SKM-1 (cell line): ENCODE results near the gene RASL11A.
"Not testable (repeated sequence)": the region's sequence is repeated elsewhere in the genome, so short reads cannot be mapped to it uniquely, and the experiment has no call there.

ENCODE experiments used
- DNase-seq: peaks from one replicate; lab custom pipeline; 2025; ENCODE audit not compliant: unreplicated experiment; lab: John Stamatoyannopoulos, UW

The RASL11A gene

DNA sequence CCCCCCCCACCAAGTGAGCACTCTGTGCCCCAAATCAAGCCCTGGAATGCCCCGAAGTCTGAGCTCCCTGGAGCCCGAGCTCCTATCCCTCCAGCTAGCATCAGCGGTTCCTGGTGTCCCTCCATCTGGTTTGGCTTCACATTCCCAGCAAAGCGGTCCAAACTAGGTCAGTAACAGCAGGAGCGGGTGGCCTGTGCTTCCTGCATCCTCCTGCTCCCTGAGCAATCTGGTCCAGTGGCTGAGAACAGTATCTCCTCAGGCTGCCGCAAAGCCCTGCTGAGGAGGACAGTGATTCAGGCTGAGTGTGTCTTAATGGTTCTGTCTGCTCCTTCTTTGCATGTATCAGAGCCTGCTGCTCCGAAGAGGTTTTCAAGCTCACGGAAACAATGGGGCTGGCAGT, 25.9 kb downstream of the RASL11A start:
- DNase-seq: no peak

DNA sequence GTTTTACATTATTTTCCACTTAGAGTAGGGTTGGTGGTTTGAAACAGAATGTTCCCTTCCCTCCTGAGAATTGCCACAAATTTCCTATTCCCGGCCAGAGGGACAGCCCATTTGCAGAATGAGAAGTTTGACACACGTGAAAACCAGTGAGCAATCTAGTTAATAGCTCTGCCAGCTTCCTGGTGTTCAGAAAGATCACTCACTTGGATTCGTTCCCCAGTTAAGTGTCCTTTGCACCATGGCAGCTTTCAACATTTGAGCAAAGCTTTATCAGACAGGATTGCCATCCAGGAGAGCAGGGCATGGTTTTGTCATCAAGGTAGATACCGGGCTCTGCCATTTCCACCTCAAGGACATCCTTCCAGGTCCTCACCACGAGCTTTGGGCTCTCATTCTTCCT, 28.2 kb downstream of the RASL11A start:
- DNase-seq: no peak

DNA sequence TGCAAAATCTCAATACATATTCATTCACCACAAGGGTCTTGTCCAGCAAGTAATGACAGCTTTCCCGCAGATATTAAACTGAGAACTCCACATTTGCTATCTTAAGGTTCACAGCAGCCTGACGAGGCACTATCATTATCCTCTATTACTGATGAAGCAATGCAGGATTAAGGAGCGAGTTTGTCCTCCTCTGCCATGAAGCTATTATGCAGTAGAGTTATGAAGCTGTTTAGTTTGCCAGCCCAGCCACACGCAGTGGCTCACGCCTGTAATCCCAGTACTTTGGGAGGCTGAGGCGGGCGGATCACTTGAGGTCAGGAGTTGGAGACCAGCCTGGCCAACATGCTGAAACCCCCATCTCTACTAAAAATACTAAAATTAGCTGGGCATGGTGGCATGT, 29.8 kb downstream of the RASL11A start:
- not testable (repeated sequence) for DNase-seq

DNA sequence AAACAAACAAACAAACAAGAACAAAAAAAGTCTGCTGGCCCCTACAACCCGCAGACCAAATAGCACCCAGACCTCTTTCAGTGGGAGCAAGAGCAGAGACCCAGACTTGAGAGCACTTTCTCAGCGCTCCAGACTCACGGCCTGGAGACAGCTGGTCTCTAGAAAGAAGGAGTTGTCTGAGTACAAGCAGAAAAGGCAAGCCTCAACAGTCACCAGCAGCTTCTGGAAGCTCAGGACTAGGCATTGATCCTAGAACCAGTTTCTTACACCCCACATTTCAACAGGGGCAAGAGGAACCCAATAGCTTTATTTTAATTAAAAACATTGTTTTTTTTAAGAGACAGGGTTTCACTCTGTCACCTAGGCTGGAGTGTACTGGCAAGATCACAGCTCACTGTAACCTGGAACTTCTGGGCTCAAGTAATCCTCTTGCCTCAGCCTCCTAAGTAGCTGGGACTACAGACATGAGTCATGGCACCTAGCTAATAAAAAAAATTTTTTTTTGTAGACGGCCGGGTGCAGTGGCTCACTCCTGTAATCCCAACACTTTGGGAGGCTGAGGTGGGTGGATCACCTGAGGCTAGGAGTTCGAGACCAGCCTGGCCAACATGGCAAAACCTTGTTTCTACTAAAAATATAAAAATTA, 30.4 kb downstream of the RASL11A start:
- DNase-seq: no peak

DNA sequence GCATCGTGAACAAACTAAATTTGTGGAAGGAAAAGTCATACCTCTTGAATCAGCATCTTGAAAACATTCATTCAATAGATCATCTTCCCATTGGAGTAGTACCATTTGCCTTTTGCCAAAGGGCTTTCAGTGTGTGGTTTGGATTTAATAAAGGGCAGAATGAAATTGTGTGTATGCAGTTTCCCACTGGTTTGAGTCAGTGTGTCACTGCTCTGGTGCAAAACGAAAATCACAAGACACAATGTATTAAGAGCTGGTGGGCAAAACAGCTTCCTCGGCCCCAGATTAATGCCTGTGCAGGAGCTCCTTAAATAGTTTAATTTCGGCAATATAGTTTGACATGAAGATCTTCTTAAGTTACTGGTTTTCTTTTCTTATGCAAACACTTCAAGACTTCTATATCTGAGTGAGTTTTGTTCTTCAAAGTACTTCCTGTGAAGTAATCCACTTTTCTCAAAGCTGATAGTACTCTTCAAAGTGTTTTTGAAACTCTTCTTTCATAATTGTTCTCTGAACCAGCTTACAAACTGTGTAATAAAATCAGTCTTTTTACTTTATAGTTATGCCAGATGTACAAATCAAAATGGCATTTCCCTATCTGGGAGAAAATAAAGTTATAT, 32.1 kb downstream of the RASL11A start:
- no peak for DNase-seq

DNA sequence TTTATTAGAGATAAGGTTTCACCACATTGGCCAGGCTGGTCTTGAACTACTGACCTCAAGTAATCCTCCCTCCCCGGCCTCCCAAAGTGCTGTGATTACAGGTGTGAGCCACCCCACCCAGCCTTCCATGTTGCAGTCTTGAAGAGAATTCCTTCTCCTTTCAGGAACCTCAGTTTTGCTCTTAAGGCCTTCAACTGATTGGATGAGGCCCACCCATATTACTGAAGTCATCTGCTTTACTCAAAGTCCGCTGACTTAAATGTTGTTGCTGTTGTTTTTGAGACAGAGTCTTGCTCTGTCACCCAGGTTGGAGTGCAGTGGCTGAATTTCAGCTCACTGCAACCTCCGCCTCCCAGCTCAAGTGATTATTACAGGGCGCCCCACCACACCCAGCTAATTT, 33.5 kb downstream of the RASL11A start:
- DNase-seq: no peak

DNA sequence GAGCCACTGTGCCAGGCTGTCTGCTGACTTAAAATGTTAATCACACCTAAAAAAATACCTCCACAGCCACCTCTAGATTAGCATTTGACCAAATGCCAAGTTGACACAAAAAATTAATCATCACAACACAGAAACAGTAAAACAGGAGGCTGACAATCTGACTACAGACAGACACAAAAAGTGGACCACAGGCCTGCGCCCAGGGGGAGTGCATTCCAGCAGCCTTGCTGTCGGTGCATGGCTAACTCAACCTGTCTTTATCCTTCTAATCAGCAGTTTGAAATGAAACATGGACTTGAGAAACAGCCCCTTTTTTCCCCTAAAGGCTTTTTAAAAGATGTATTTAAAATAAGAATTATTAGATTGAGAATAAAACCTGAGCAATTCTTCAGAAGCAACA, 34.0 kb downstream of the RASL11A start:
- DNase-seq: no peak

DNA sequence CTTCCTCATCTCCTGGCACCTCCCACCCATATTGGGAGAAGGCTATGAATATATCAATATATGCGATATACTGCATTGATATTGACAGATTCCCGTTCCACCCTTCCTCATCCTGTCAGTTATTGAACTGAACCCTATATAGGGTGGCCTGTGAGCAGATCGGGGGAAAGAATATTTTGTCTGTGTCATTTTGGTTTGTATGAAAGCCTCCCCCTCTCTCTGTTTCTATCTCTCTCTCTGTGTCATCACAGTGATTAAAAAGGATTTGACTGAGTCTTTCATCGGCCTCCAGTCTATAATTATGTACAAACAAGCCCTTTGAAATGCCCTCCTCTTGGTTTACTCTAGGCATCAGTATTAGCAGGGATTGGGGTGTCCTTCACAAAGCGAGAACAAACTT, 35.7 kb downstream of the RASL11A start:
- no peak for DNase-seq

DNA sequence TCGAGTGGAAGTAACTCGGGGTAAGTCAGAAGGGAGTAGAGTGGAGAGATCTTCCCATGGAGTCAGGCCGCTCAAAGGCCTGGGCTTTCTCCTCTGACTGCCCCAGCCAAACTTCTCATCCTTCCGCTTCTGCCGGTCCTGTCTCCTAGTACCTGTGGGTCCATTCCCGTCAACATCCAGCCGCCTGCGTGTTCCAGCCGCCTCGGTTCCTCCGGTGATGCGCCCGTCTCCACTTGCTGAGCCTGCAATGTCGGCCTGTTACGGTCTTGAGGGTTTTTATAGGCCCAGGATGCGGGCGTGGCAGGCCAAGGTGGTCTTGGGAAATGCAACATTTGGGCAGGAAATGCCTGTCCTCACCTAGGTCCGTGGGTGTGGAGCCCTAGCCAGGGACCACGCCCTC, 38.3 kb downstream of the RASL11A start:
- DNase-seq: no peak

DNA sequence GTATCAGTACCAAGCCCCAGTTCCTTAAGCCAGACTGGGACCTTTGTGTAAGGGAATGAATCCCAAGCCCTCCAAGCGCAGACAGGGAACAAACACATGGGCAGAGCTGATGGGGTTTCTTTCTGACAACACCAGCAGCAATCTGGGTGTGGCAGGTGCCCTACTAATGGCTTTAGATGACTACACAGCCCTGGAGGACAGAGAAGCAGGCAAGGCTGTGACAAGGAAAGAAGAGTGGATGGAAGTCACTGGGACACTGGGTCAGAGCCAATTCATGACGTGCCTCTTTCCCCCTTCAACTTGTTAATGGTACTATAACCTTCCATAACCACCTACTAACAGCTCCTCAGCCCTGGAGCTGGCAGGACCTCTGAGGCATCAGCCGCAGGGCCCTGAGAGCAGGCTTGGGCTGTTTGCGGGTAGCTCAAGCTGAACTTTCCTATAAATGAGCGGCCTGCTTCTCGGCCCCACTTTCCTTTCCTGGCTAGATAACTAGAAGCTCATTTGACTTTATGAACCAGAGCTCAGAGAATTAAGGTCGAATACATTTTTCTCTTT, 38.9 kb downstream of the RASL11A start:
- DNase-seq: no peak

DNA sequence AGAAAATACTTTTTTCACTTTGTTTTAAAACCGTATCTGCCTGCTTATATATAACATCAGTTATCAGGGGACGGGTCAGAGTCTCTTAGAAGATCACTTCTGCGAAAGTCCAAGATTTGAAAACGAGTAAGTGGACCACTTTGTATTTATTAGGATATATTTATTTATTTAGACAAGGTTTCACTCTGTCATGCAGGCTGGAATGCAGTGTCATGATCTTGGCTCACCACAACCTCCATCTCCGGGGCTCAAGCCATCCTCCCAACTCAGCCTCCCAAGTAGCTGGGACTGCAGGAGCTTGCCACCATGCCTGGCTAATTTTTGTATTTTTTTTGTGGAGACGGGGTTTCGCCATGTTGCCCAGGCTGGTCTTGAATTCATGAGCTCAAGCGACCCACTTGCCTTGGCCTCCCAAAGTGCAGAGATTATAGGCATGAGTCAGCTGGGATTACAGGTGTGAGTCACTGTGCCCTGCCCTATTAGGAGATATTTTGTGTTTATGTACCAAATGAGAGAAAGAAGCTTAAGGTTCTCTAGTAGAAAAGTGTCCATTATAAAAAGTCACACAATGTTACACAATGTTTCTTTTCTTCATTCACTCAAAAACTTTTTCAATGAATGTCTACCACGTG, 39.5 kb downstream of the RASL11A start:
- no peak for DNase-seq

DNA sequence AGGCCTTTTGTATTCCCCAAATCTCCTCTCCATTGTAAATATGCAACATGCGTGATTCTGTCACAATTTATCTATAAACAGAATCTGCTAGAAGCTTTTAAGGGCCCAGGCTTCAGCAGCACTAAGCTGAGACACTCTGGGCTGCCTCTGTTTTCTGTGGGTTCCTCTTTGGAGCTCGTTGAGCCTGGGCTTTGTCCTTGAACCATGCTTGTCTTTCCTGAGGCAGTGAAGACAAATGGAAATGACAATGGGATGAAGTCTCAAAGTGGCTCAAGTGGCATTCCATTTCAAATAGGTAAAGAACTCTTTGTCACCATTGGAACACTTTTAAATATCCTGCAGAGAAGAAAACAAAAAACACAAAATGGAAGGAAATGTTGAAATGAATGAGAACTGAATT, 40.3 kb downstream of the RASL11A start:
- DNase-seq: no peak

DNA sequence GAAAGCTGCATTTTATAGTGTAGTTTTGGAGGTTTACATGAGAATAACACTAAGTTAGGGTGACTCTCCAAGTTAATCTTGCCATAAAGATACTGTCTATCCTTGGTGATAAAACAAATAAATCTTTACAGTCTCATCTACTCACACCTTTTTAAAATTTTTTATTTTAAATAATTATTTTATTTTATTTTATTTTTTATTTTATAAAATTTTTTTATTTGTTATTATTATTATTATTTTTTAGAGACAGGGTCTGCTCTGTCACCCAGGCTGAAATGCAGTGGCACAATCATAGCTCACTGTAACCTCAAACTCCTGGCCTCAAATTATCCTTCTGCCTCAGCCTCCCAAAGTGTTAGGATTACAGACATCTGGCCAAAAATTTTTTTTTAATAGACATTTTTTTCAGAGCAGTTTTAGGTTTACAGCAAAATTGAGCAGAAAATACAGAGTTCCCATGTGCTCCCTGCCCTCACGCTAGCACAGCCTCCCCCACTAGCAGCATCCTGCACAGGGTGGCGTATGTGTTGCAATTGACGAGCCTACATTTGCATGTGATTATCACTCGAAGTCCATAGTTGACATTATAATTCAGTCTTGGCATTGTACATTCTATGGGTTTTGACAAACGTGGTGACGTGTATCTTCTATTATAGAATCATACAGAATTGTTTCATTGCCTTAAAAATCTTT, 41.0 kb downstream of the RASL11A start:
- DNase-seq: no peak

DNA sequence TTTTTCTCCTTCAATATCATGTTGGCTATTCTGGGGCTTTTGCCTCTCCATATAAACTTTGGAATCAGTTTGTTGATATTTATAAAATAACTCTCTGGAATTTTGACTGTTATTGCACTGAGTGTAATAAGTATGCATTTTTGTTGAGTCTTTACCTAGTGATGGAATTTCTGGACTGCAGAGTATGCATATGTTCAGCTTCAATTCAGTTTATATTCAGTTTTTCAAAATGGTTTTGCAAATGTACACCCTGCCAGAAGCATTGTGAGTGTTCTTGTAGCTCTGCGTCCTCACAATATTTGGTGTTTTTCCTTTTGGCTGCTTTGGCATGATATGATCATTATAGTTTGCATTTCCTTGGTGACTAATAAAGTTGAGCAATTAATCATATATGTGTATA, 43.1 kb downstream of the RASL11A start:
- no peak for DNase-seq

DNA sequence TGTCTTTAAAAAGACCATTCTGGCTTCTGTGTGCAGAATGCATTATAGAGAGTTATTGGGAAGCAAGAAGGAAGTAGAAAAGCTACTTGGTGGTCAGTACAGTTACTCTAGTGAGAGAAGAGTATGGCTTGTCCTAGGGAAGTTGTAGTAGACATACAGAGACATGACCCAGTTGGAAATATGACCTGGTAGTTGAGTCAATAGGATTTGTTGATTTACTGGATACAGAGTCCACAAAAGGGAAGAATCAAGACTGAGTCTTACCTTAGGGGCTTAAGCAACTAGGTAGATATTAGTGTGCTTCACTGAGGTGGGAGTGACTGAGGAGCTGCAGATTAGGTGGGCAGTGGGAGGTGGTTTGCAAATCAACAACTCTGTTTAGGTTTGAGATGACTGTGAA, 48.8 kb downstream of the RASL11A start:
- DNase-seq: no peak

DNA sequence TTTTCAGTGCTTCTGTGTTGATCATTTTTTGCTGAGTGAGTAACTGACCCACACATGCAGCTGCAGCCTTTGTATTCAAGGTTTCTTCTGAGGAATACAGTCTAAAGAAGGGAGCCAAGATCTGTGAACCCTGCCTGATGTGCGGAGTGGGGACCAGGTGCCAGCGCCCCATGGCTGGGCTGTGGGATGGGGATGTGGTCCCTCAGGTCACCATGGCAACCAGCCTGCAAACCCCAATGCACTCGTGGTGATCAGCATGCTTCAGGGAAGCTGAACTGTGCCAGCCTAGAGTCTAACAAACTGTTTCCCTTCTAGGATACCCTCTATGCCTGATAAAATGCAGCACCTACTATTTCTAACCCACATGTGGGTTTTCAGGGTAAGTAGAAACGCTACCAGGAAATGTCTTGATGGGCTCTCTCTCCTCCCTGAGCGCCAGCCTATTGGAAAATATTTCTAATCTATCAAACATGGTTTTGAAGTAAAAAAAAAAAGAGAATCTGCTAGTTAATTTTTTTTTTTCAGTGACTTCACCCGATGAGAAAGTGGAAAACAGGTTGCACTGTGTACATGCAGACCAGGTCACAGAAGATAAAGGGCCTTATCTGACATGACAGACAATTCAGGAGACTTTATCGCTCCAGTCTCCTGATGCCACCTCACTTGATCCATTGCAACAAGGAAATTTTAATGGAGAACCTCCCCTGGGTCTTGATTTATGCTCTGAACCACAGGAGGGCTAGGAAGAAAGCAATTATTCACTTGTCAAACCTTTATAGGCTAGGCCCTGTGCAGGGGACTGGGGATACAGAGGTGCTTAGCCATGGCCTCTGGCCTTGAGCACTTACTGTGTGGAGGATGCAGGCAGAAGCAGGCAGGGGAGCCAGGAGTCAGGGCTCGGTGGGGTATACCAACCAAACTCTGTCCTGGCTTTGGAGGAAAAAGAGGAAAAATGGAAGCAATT, 51.1 kb downstream of the RASL11A start:
- DNase-seq: no peak

DNA sequence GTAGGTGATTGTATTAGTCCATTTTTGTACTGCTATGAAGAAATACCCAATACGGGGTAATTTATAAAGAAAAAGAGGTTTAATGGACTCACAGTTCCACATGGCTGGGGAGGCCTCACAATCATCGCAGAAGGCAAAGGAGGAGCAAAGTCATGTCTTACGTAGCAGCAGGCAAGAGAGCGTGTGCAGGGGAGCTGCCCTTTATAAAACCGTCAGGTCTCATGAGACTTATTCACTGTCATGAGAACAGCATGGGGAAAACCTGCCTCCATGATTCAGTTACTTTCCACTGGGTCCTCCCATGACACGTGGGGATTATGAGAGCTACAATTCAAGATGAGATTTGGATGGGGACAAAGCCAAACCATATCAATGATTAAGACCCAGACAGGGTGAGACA, 51.8 kb downstream of the RASL11A start:
- DNase-seq: not testable (repeated sequence)
